ENCODE measurements around the gene ATF7. TPM values are rescaled to one million over a fixed set of nuclear protein-coding genes. Genes with fewer than 3 reads are reported as not detected.
"Not testable (repeated sequence)": the region's sequence is repeated elsewhere in the genome, so short reads cannot be mapped to it uniquely, and the experiment has no call there.

Gene ATF7
- total RNA-seq, 1 donor from 2014 or later: 12.7 TPM

GRCh38 chr12:53636641-53637040 lies 10.5 kb upstream of the ATF7 start:
- Histone ChIP-seq H3K4me3 (no peak overlapping the region), H3K27me3 (no peaks in the 10 kb centered on the region), H3K79me2 (ENCODE audit: low read depth) (no peaks in the 10 kb centered on the region), H3K4me1 (no peaks in the 10 kb centered on the region), H3K9me3 (ENCODE audit: low read depth) (no peaks in the 10 kb centered on the region), H3K27ac (no peak overlapping the region), H3F3A (ENCODE audit: low read depth) (no peaks in the 10 kb centered on the region), H3K9ac (no peak overlapping the region), H2AFZ (replicated peaks) (no peak overlapping the region), H3K4me2 (no peak overlapping the region), H4K20me1 (ENCODE audit: low read depth) (no peaks in the 10 kb centered on the region), H3K36me3 (no peaks in the 10 kb centered on the region)
- TF ChIP-seq CTCF (IDR thresholded peaks at IDR 0.05) (no peak), EZH2 (IDR thresholded peaks at IDR 0.05) (no peak), EZH2phosphoT487 (IDR thresholded peaks at IDR 0.05) (no peak)
- peaks cover 2% of the 10 kb centered on the region for H3K27me3 Mint-ChIP-seq (ENCODE audit: insufficient read depth, low read depth)
- DNase-seq (ENCODE audit: low spot score): no peak
- H3K4me1 Mint-ChIP-seq: no peaks in the 10 kb centered on the region
- H3K4me3 Mint-ChIP-seq: no peak overlapping the region
- no peaks in the 10 kb centered on the region for H3K36me3 Mint-ChIP-seq
- no peaks in the 10 kb centered on the region for H3K9me3 Mint-ChIP-seq
- H3K27ac Mint-ChIP-seq: no peak overlapping the region

- H3K27me3 Mint-ChIP-seq (ENCODE audit: insufficient read depth, low read depth); H3K36me3 ChIP-seq; DNase-seq (ENCODE audit: low spot score); H3K4me1 ChIP-seq; H3K27ac Mint-ChIP-seq; H3K9me3 Mint-ChIP-seq; H4K20me1 ChIP-seq (ENCODE audit: low read depth); H3K27me3 ChIP-seq; H3K4me1 Mint-ChIP-seq; H3F3A ChIP-seq (ENCODE audit: low read depth); H2AFZ ChIP-seq (replicated peaks); H3K79me2 ChIP-seq (ENCODE audit: low read depth); H3K4me3 ChIP-seq; H3K36me3 Mint-ChIP-seq; H3K9me3 ChIP-seq (ENCODE audit: low read depth); H3K27ac ChIP-seq; H3K9ac ChIP-seq; H3K4me3 Mint-ChIP-seq; H3K4me2 ChIP-seq: not testable (repeated sequence)
These were observed 9.5 kb upstream of the ATF7 start for GRCh38 chr12:53635708-53636107.

DNA sequence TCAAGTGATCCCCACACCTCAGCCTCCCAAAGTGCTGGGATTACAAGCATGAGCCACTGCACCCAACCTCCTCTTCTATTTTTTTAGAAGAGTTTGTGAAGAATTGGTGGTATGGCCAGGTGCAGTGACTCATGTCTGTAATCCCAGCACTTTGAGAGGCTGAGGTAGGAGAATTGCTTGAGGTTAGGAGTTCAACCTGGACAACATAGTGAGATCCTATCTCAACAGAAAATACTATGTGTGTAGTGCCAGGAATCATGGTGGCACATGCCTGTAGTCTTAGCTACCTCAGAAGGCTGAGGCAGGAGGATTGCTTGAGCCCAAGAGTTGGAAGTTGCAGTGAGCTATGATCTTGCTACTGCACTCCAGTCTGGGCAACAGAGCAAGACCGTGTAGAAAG lies 5.5 kb upstream of the ATF7 start:
- Histone ChIP-seq H3K36me3 (no peaks in the 10 kb centered on the region), H3K9me3 (ENCODE audit: low read depth) (no peaks in the 10 kb centered on the region), H3K79me2 (ENCODE audit: low read depth) (no peaks in the 10 kb centered on the region), H3K9ac (no peak overlapping the region), H3K27me3 (no peaks in the 10 kb centered on the region), H2AFZ (replicated peaks) (no peak overlapping the region), H3K4me1 (peaks cover 6% of the 10 kb centered on the region), H3K27ac (no peak overlapping the region), H4K20me1 (ENCODE audit: low read depth) (no peaks in the 10 kb centered on the region), H3K4me3 (no peak overlapping the region), H3F3A (ENCODE audit: low read depth) (peaks cover 7% of the 10 kb centered on the region), H3K4me2 (no peak overlapping the region)
- Mint-ChIP-seq H3K9me3 (no peaks in the 10 kb centered on the region), H3K4me1 (peaks cover 6% of the 10 kb centered on the region), H3K27me3 (ENCODE audit: insufficient read depth, low read depth) (peaks cover 2% of the 10 kb centered on the region), H3K27ac (no peak overlapping the region), H3K4me3 (no peak overlapping the region), H3K36me3 (no peaks in the 10 kb centered on the region)
- no peak for DNase-seq (ENCODE audit: low spot score)
- no peak for TF ChIP-seq EZH2 (IDR thresholded peaks at IDR 0.05)
- no peak for TF ChIP-seq CTCF (IDR thresholded peaks at IDR 0.05)
- no peak for TF ChIP-seq EZH2phosphoT487 (IDR thresholded peaks at IDR 0.05)

- Mint-ChIP-seq H3K27me3 (ENCODE audit: insufficient read depth, low read depth) (peaks cover 2% of the 10 kb centered on the region), H3K9me3 (no peaks in the 10 kb centered on the region), H3K4me1 (peaks cover 33% of the 10 kb centered on the region), H3K4me3 (no peak overlapping the region), H3K27ac (no peak overlapping the region), H3K36me3 (no peaks in the 10 kb centered on the region)
- Histone ChIP-seq H3K9ac (no peak overlapping the region), H3K79me2 (ENCODE audit: low read depth) (peaks cover 28% of the 10 kb centered on the region), H2AFZ (replicated peaks) (no peak overlapping the region), H3K4me2 (no peak overlapping the region), H3K27ac (no peak overlapping the region), H3K4me1 (peaks cover 28% of the 10 kb centered on the region), H3K36me3 (no peaks in the 10 kb centered on the region), H3K27me3 (no peaks in the 10 kb centered on the region), H3K9me3 (ENCODE audit: low read depth) (no peaks in the 10 kb centered on the region), H3F3A (ENCODE audit: low read depth) (peaks cover 18% of the 10 kb centered on the region), H3K4me3 (no peak overlapping the region), H4K20me1 (ENCODE audit: low read depth) (no peaks in the 10 kb centered on the region)
- no peak for TF ChIP-seq EZH2 (IDR thresholded peaks at IDR 0.05)
- TF ChIP-seq CTCF (IDR thresholded peaks at IDR 0.05): no peak
- TF ChIP-seq EZH2phosphoT487 (IDR thresholded peaks at IDR 0.05): no peak
- DNase-seq (ENCODE audit: low spot score): no peak
These were observed 1.7 kb upstream of the ATF7 start for GRCh38 chr12:53627919-53628318.

Data from neural progenitor cell (in vitro differentiated cells).